Neural cell (in vitro differentiated cells): ENCODE data around the gene KCNQ5. TPM values are rescaled to one million over a fixed set of nuclear protein-coding genes. Genes with fewer than 3 reads are reported as not detected.

Source experiments
- H2AFZ ChIP-seq: fragments of 200-600, 300-800 bp; sonication (generic), shearing (Covaris generic); 2 replicates; pipeline ENCODE4 v1.6.0; 2014; ENCODE audit warnings: low read depth, mild to moderate bottlenecking, antibody characterized with exemption, low read length, moderate library complexity
- H3F3A ChIP-seq: fragments of 200-600 bp; shearing (Covaris generic); 2 replicates; pipeline ENCODE4 v1.6.1; 2016; ENCODE audit warnings: mild to moderate bottlenecking, moderate library complexity, mixed read lengths, antibody characterized with exemption, low read length; ENCODE audit not compliant: insufficient read depth, poor library complexity, severe bottlenecking
- H3K27ac ChIP-seq: fragments of 200-600, 300-800 bp; sonication (generic), shearing (Covaris generic); 2 replicates; pipeline ENCODE4 v1.5.1; 2014; ENCODE audit warnings: mild to moderate bottlenecking, low read length, moderate library complexity
- H3K27me3 ChIP-seq: fragments of 300-800, 200-600 bp; sonication (generic), shearing (Covaris generic); 2 replicates; pipeline ENCODE4 v1.6.0; 2014; ENCODE audit warnings: mild to moderate bottlenecking, low read depth, low read length, moderate library complexity; ENCODE audit not compliant: insufficient read depth
- H3K36me3 ChIP-seq: fragments of 300-800, 200-600 bp; sonication (generic), shearing (Covaris generic); 2 replicates; pipeline ENCODE4 v1.5.1; 2014; ENCODE audit warnings: mild to moderate bottlenecking, antibody characterized with exemption, low read length, moderate library complexity; ENCODE audit not compliant: insufficient read depth
- H3K4me2 ChIP-seq: fragments of 300-800, 200-600 bp; sonication (generic), shearing (Covaris generic); 2 replicates; pipeline ENCODE4 v1.6.0; 2014; ENCODE audit warnings: mild to moderate bottlenecking, low read length
- H3K4me3 ChIP-seq: fragments of 300-800, 200-600 bp; sonication (generic), shearing (Covaris generic); 2 replicates; pipeline ENCODE4 v1.5.1; 2014; ENCODE audit warnings: mild to moderate bottlenecking, low read length, moderate library complexity
- H3K79me2 ChIP-seq: fragments of 200-600 bp; shearing (Covaris generic); replicated peaks from 2 replicates; pipeline ENCODE4 v1.6.0; 2014; ENCODE audit warnings: mild to moderate bottlenecking, low read length, moderate library complexity; ENCODE audit not compliant: insufficient read depth
- H3K9ac ChIP-seq: fragments of 300-800, 200-600 bp; sonication (generic), shearing (Covaris generic); 2 replicates; pipeline ENCODE4 v1.6.1; 2016; ENCODE audit warnings: mild to moderate bottlenecking, low read length, mixed read lengths
- H3K9me2 ChIP-seq: fragments of 200-600 bp; shearing (Covaris generic); 2 replicates; pipeline ENCODE4 v1.6.1; 2016; ENCODE audit warnings: mild to moderate bottlenecking, low read length, mixed read lengths; ENCODE audit not compliant: insufficient read depth
- H3K9me3 ChIP-seq: fragments of 200-600, 300-800 bp; sonication (generic), shearing (Covaris generic); 2 replicates; pipeline ENCODE4 v1.6.1; 2016; ENCODE audit warnings: mild to moderate bottlenecking, mixed run types, low read length, moderate library complexity, mixed read lengths
- H4K20me1 ChIP-seq: fragments of 200-600 bp; shearing (Covaris generic); 2 replicates; pipeline ENCODE4 v1.6.1; 2016; ENCODE audit warnings: mild to moderate bottlenecking, mixed run types; ENCODE audit not compliant: insufficient read depth
- CTCF ChIP-seq: fragments of 450-650 bp; IDR thresholded peaks from 2 replicates; pipeline ENCODE4 v1.5.1; 2014; ENCODE audit warnings: antibody characterized with exemption, mild to moderate bottlenecking, moderate library complexity; ENCODE audit not compliant: poor library complexity, severe bottlenecking
- EP300 ChIP-seq: fragments of 450-650 bp; conservative IDR thresholded peaks from 2 replicates; pipeline ENCODE4 v1.6.1; 2014; ENCODE audit warnings: antibody characterized with exemption, mild to moderate bottlenecking, moderate library complexity; ENCODE audit not compliant: poor library complexity, severe bottlenecking
- EZH2 ChIP-seq: fragments of 200-600, 300-800 bp; shearing (Covaris generic), sonication (generic); IDR thresholded peaks from 2 replicates; pipeline ENCODE4 v1.6.1; 2014; ENCODE audit warnings: antibody characterized with exemption, low read length, borderline replicate concordance, mild to moderate bottlenecking; ENCODE audit not compliant: insufficient read depth, poor library complexity, severe bottlenecking
- MXI1 ChIP-seq: fragments of 450-650 bp; conservative IDR thresholded peaks from 2 replicates; pipeline ENCODE4 v1.6.1; 2014; ENCODE audit warnings: antibody characterized with exemption, mild to moderate bottlenecking; ENCODE audit not compliant: poor library complexity, severe bottlenecking
- POLR2AphosphoS5 ChIP-seq: IDR thresholded peaks from 2 replicates; pipeline ENCODE4 v1.6.1; 2012
- RAD21 ChIP-seq: fragments of 450-650 bp; conservative IDR thresholded peaks from 2 replicates; pipeline ENCODE4 v1.6.1; 2014; ENCODE audit warnings: antibody characterized with exemption, mild to moderate bottlenecking, moderate library complexity
- SMC3 ChIP-seq: fragments of 450-650 bp; conservative IDR thresholded peaks from 2 replicates; pipeline ENCODE4 v1.6.1; 2014; ENCODE audit warnings: antibody characterized with exemption, mild to moderate bottlenecking, moderate library complexity; ENCODE audit not compliant: poor library complexity
- TAF1 ChIP-seq: IDR thresholded peaks from 2 replicates; pipeline ENCODE4 v1.6.1; 2012; ENCODE audit warnings: low read depth
- polyA plus RNA-seq: library from polyadenylated mRNA; depleted of rRNA; stranded (reverse); fragments of >200 nt; gene quantifications from 2 replicates; pipeline ENCODE4 v1.2.3, GENCODE V29; 2014
- TF ChIP-seq, protein P1 (sequence below): IDR thresholded peaks from 2 replicates; pipeline ENCODE4 v1.6.1; 2012; ENCODE audit warnings: borderline replicate concordance

Gene KCNQ5
- polyA plus RNA-seq, 1 donor from 2014 or later, result 0.30 TPM

DNA sequence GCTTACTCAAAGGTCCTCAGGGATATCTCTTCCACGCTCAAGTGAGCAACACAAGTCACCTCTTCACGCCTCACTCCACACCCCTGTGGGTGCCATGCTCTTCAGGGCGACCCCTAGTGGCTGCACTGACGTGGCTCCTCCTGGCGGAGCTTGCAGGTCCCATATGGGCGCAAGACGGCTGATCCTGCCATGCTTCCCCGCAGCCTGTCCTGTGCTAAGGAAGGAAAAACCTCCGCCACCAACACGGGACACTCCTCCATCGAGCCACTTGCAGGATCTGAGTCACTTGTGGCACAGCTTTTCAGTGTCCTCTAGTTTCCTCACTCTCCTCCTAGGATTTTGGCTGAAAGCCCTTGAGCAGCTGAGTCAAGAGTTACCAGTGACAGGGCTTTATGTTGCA lies 512.7 kb downstream of the KCNQ5 start:
- TF ChIP-seq CTCF (no peak), RAD21 (no peak), POLR2AphosphoS5 (no peak), SMC3 (no peak), EP300 (no peak), MXI1 (no peak), EZH2 (no peak), TAF1 (no peak)
- TF ChIP-seq, protein P1, sequence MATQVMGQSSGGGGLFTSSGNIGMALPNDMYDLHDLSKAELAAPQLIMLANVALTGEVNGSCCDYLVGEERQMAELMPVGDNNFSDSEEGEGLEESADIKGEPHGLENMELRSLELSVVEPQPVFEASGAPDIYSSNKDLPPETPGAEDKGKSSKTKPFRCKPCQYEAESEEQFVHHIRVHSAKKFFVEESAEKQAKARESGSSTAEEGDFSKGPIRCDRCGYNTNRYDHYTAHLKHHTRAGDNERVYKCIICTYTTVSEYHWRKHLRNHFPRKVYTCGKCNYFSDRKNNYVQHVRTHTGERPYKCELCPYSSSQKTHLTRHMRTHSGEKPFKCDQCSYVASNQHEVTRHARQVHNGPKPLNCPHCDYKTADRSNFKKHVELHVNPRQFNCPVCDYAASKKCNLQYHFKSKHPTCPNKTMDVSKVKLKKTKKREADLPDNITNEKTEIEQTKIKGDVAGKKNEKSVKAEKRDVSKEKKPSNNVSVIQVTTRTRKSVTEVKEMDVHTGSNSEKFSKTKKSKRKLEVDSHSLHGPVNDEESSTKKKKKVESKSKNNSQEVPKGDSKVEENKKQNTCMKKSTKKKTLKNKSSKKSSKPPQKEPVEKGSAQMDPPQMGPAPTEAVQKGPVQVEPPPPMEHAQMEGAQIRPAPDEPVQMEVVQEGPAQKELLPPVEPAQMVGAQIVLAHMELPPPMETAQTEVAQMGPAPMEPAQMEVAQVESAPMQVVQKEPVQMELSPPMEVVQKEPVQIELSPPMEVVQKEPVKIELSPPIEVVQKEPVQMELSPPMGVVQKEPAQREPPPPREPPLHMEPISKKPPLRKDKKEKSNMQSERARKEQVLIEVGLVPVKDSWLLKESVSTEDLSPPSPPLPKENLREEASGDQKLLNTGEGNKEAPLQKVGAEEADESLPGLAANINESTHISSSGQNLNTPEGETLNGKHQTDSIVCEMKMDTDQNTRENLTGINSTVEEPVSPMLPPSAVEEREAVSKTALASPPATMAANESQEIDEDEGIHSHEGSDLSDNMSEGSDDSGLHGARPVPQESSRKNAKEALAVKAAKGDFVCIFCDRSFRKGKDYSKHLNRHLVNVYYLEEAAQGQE, result no peak
- no peaks in the 10 kb centered on the region for H4K20me1 ChIP-seq
- no peaks in the 10 kb centered on the region for H3K27me3 ChIP-seq
- no peaks in the 10 kb centered on the region for H3K36me3 ChIP-seq
- H3K9me2 ChIP-seq, result no peaks in the 10 kb centered on the region
- no peaks in the 10 kb centered on the region for H3F3A ChIP-seq
- H3K79me2 ChIP-seq, result no peaks in the 10 kb centered on the region
- no peak overlapping the region for H3K4me3 ChIP-seq
- no peaks in the 10 kb centered on the region for H3K9me3 ChIP-seq
- no peak overlapping the region for H3K27ac ChIP-seq
- no peak overlapping the region for H3K4me2 ChIP-seq
- no peak overlapping the region for H3K9ac ChIP-seq
- H2AFZ ChIP-seq, result no peak overlapping the region

DNA sequence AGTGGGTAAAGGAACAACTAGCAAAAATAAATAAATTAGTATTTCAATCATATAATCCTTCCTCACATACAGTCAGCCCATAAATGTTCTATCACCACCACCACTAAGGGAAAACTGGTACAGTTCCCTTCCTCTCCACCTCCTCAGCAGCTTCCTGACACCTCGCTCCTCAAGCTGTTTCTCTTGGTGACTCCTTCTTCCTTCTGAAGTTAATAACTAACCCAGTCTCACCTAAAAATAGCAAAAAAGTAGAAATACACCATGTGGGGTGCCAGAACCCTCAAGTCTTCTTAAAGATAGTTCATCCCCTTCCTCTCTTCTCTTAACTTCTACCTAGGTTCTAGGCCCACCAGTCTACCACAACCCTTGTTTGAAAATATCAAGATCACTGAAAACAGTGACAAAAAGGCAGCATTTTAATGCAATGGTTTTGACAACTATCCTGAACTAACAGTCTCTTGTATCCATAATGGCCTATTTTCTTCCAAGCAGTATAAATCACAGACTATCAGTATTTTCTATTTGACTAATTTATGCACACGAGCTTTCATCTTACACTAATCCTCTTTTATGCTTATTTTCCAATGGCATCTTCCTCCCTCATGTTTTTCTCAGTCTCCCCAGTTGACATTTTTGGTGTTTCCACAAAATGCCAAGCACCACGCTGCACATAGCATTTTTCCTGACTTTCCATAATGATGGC lies 518.0 kb downstream of the KCNQ5 start:
- Histone ChIP-seq H3K79me2 (no peaks in the 10 kb centered on the region), H3K27ac (no peak overlapping the region), H3K9me2 (no peaks in the 10 kb centered on the region), H3K9ac (no peak overlapping the region), H3K9me3 (no peaks in the 10 kb centered on the region), H3K27me3 (no peaks in the 10 kb centered on the region), H3F3A (no peaks in the 10 kb centered on the region), H3K4me3 (no peak overlapping the region), H2AFZ (no peak overlapping the region), H4K20me1 (no peaks in the 10 kb centered on the region), H3K36me3 (no peaks in the 10 kb centered on the region), H3K4me2 (no peak overlapping the region)
- TF ChIP-seq SMC3 (no peak), CTCF (no peak), EZH2 (no peak), POLR2AphosphoS5 (no peak), TAF1 (no peak), EP300 (no peak), MXI1 (no peak), RAD21 (no peak)
- TF ChIP-seq, protein P1, result no peak
